ENCODE measurements around the gene UBE2O.

GRCh38 chr17:76499267-76499667 lies 46.3 kb upstream of the UBE2O start:
- TF ChIP-seq CTCF (IDR thresholded peaks at IDR 0.05) = no peak
- no peak for TF ChIP-seq POLR2A (IDR thresholded peaks at IDR 0.05)

Data from Peyer's patch (tissue), 4 donors.